Ishikawa (cell line): Measurements from ENCODE around the gene DLEC1.

Experiments used
- CEBPB ChIP-seq: IDR thresholded peaks from 2 replicates; pipeline ENCODE4 v1.6.1; 2012
- CREB1 ChIP-seq: IDR thresholded peaks from 2 replicates; pipeline ENCODE4 v1.6.1; 2012; ENCODE audit warnings: low read depth
- EGR1 ChIP-seq: IDR thresholded peaks from 2 replicates; pipeline ENCODE4 v1.6.1; 2012
- EP300 ChIP-seq: IDR thresholded peaks from 2 replicates; pipeline ENCODE4 v1.6.1; 2012; ENCODE audit warnings: borderline replicate concordance
- RAD21 ChIP-seq: IDR thresholded peaks from 2 replicates; pipeline ENCODE4 v1.6.1; 2012; ENCODE audit warnings: low read depth
- REST ChIP-seq: IDR thresholded peaks from 2 replicates; pipeline ENCODE4 v1.6.1; 2012; ENCODE audit warnings: low read depth, mild to moderate bottlenecking
- YY1 ChIP-seq: IDR thresholded peaks from 2 replicates; pipeline ENCODE4 v1.6.1; 2012; ENCODE audit warnings: low read depth

GRCh38 chr3:38028621-38029361 lies 10.2 kb upstream of the DLEC1 start:
- TF ChIP-seq REST: no peak
- TF ChIP-seq EGR1: no peak
- no peak for TF ChIP-seq CEBPB
- TF ChIP-seq CREB1: no peak
- no peak for TF ChIP-seq RAD21
- TF ChIP-seq YY1: no peak
- no peak for TF ChIP-seq EP300
